PFSK-1 (cell line): Measurements from ENCODE around the gene XCR1.

Source experiments
- FOXP2 ChIP-seq: optimal IDR thresholded peaks from 2 replicates; pipeline ENCODE3; 2011; ENCODE audit warnings: borderline replicate concordance, control low read depth, inconsistent platforms; ENCODE audit not compliant: insufficient read depth; ENCODE audit errors: extremely low read length, extremely low read depth
- POLR2AphosphoS5 ChIP-seq: IDR thresholded peaks from 2 replicates; pipeline ENCODE4 v1.6.1; 2012; ENCODE audit warnings: low read depth, mild to moderate bottlenecking, control low read depth, low read length, moderate library complexity
- REST ChIP-seq, 2 experiments: IDR thresholded peaks; 2 replicates each; pipeline versions ENCODE4 v1.6.1 to v1.8.0; 2011 to 2012; ENCODE audit warnings: low read depth in 2 of 2, low read length in 2 of 2, control low read depth in 1 of 2, inconsistent platforms in 1 of 2, mild to moderate bottlenecking in 1 of 2, moderate library complexity in 1 of 2; ENCODE audit not compliant: insufficient read depth in 1 of 2
- SIN3A ChIP-seq: IDR thresholded peaks from 2 replicates; pipeline ENCODE4 v1.6.1; 2012; ENCODE audit warnings: mild to moderate bottlenecking, low read length, moderate library complexity, borderline replicate concordance; ENCODE audit not compliant: insufficient read depth
- TAF1 ChIP-seq: IDR thresholded peaks from 2 replicates; pipeline ENCODE4 v1.6.1; 2012; ENCODE audit warnings: low read length, control low read depth, borderline replicate concordance; ENCODE audit not compliant: insufficient read depth

Gene XCR1

GRCh38 chr3:46065294-46065705 lies 38.0 kb upstream of the XCR1 start:
- no peak for TF ChIP-seq FOXP2
- no peak for TF ChIP-seq SIN3A
- TF ChIP-seq POLR2AphosphoS5, result no peak
- TF ChIP-seq TAF1, result no peak
- TF ChIP-seq REST (IDR thresholded peaks at IDR 0.05; ENCODE audit: insufficient read depth in 1 of 2, low read depth in 2 of 2, low read length in 2 of 2), result no peak

GRCh38 chr3:46062679-46063078 lies 35.4 kb upstream of the XCR1 start:
- no peak for TF ChIP-seq FOXP2
- TF ChIP-seq POLR2AphosphoS5, result no peak
- TF ChIP-seq SIN3A, result no peak
- no peak for TF ChIP-seq TAF1
- TF ChIP-seq REST (IDR thresholded peaks at IDR 0.05; ENCODE audit: insufficient read depth in 1 of 2, low read depth in 2 of 2, low read length in 2 of 2), result no peak

- no peak for TF ChIP-seq POLR2AphosphoS5
- TF ChIP-seq TAF1, result no peak
- no peak for TF ChIP-seq FOXP2
- no peak for TF ChIP-seq REST (IDR thresholded peaks at IDR 0.05; ENCODE audit: insufficient read depth in 1 of 2, low read depth in 2 of 2, low read length in 2 of 2)
- TF ChIP-seq SIN3A, result no peak
These were observed 34.6 kb upstream of the XCR1 start for GRCh38 chr3:46061887-46062286.

- TF ChIP-seq SIN3A (no peak), FOXP2 (no peak), POLR2AphosphoS5 (no peak), TAF1 (no peak), REST (IDR thresholded peaks at IDR 0.05; ENCODE audit: insufficient read depth in 1 of 2, low read depth in 2 of 2, low read length in 2 of 2) (no peak)
These were observed 33.9 kb upstream of the XCR1 start for GRCh38 chr3:46061108-46061720.
